GM19372 (cell line): ENCODE results near the gene GHR.
"Not testable (repeated sequence)": the region's sequence is repeated elsewhere in the genome, so short reads cannot be mapped to it uniquely, and the experiment has no call there.

ENCODE experiments used
- ATAC-seq: cut with Tn5 transposase; IDR thresholded peaks from one replicate; pipeline ENCODE4 v1.9.1; 2021; ENCODE audit warnings: mild to moderate bottlenecking, low read depth, moderate library complexity; ENCODE audit not compliant: unreplicated experiment

Gene GHR

GRCh38 chr5:42636425-42636824 is 213.2 kb downstream of the GHR start:
- ATAC-seq, result no peak

- no peak for ATAC-seq
Measured at GRCh38 chr5:42636946-42637345, 213.7 kb downstream of the GHR start.

GRCh38 chr5:42638972-42639371 is 215.7 kb downstream of the GHR start:
- no peak for ATAC-seq

GRCh38 chr5:42640835-42641234 is 217.6 kb downstream of the GHR start:
- ATAC-seq, result no peak

GRCh38 chr5:42641336-42642005 is 218.2 kb downstream of the GHR start:
- no peak for ATAC-seq

GRCh38 chr5:42642006-42642405 is 218.8 kb downstream of the GHR start:
- ATAC-seq, result no peak

- ATAC-seq, result no peak
Measured at GRCh38 chr5:42643360-42643759, 220.1 kb downstream of the GHR start.

GRCh38 chr5:42645138-42645537 is 221.9 kb downstream of the GHR start:
- ATAC-seq, result no peak

GRCh38 chr5:42648036-42648435 is 224.8 kb downstream of the GHR start:
- no peak for ATAC-seq

GRCh38 chr5:42648915-42649314 is 225.7 kb downstream of the GHR start:
- no peak for ATAC-seq

- no peak for ATAC-seq
Measured at GRCh38 chr5:42650084-42650483, 226.8 kb downstream of the GHR start.

GRCh38 chr5:42653705-42654104 is 230.5 kb downstream of the GHR start:
- ATAC-seq, result no peak

GRCh38 chr5:42654645-42655044 is 231.4 kb downstream of the GHR start:
- no peak for ATAC-seq

- no peak for ATAC-seq
Measured at GRCh38 chr5:42655982-42656650, 232.9 kb downstream of the GHR start.

GRCh38 chr5:42656651-42657015 is 233.4 kb downstream of the GHR start:
- no peak for ATAC-seq

- not testable (repeated sequence) for ATAC-seq
Measured at GRCh38 chr5:42659869-42660268, 236.6 kb downstream of the GHR start.

- ATAC-seq, result no peak
Measured at GRCh38 chr5:42665857-42666256, 242.6 kb downstream of the GHR start.

- ATAC-seq, result no peak
Measured at GRCh38 chr5:42666869-42667268, 243.6 kb downstream of the GHR start.

- ATAC-seq, result no peak
Measured at GRCh38 chr5:42668254-42668653, 245.0 kb downstream of the GHR start.

GRCh38 chr5:42672925-42673324 is 249.7 kb downstream of the GHR start:
- no peak for ATAC-seq

- no peak for ATAC-seq
Measured at GRCh38 chr5:42675602-42676001, 252.4 kb downstream of the GHR start.

- no peak for ATAC-seq
Measured at GRCh38 chr5:42676362-42676761, 253.1 kb downstream of the GHR start.
